ENCODE measurements around the gene CNKSR1. TPM values are rescaled to one million over a fixed set of nuclear protein-coding genes. Genes with fewer than 3 reads are reported as not detected.

The CNKSR1 gene
- total and polyA plus RNA-seq, 2 of the 4 experiments (the other 2 are of a cell fraction): 0.43 TPM; not detected in 1

DNA sequence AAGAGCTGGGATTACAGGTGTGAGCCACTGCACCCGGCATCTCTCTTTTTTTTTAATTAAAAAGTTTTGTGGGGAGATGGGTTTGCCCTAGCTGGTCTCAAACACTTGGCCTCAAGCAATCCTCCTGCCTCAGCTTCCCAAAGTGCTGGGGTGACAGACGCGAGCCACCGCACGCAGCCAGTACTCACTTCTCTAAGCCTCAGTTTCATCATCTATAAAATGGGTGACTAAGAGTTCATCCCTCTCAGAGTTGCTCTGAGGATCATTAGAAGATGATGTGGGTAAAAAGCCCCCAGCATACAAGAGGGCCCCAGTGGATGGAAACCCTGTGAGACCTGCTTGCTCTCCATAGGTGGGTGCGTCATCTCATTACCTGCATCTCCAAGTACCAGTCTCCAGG is 10.6 kb downstream of the CNKSR1 start:
- no CpG with 5 or more reads among the region's 6 CpGs for WGBS, 2 experiments (ENCODE audit: extremely low coverage in 2 of 2, insufficient read length in 1 of 2)
- Histone ChIP-seq H3K9me1 (ENCODE audit: insufficient read depth, low read length) (no peaks in the 10 kb centered on the region), H2AK9ac (replicated peaks; ENCODE audit: low read depth, low read length, poor library complexity) (no peak overlapping the region), H3K18ac (ENCODE audit: low read depth, low read length) (no peak overlapping the region), H3K56ac (ENCODE audit: extremely low read depth, insufficient read depth, low read length) (no peak overlapping the region), H4K8ac (ENCODE audit: low read depth in 2 of 2, low read length in 2 of 2) (no peak overlapping the region), H3K79me1 (ENCODE audit: low read depth in 1 of 2, low read length in 2 of 2) (no peaks in the 10 kb centered on the region), H2BK15ac (ENCODE audit: low read depth, low read length) (no peak overlapping the region), H3K4me1 (ENCODE audit: control insufficient read depth, insufficient read depth, low read length) (no peaks in the 10 kb centered on the region), H3K9ac (ENCODE audit: low read depth, low read length) (no peak overlapping the region), H3K4ac (ENCODE audit: low read depth, low read length) (no peak overlapping the region), H4K5ac (ENCODE audit: low read depth, low read length) (no peak overlapping the region), H2AK5ac (ENCODE audit: low read depth, low read length) (no peak overlapping the region), H3K4me2 (ENCODE audit: low read depth, low read length) (no peak overlapping the region), H2BK20ac (ENCODE audit: low read depth, low read length) (no peak overlapping the region), H4K20me1 (ENCODE audit: insufficient read depth, low read length) (no peaks in the 10 kb centered on the region), H3K4me3 (ENCODE audit: insufficient read depth, low read depth, low read length) (no peak overlapping the region), H4K91ac (ENCODE audit: insufficient read depth, low read depth, low read length) (no peak overlapping the region), H2BK5ac (ENCODE audit: low read depth, low read length, poor library complexity, severe bottlenecking) (no peak overlapping the region), H3K27ac (ENCODE audit: insufficient read depth, low read length) (no peak overlapping the region), H3K27me3 (ENCODE audit: control insufficient read depth, insufficient read depth, low read length) (peaks cover 6% of the 10 kb centered on the region), H3K36me3 (ENCODE audit: control insufficient read depth, insufficient read depth, low read length) (no peaks in the 10 kb centered on the region), H3K14ac (replicated peaks; ENCODE audit: low read depth, low read length) (no peak overlapping the region), H2BK120ac (ENCODE audit: low read depth, low read length) (no peak overlapping the region), H2AFZ (replicated peaks; ENCODE audit: low read length, poor library complexity) (no peak overlapping the region), H3K23ac (ENCODE audit: low read depth, low read length) (no peak overlapping the region), H3K9me3 (ENCODE audit: control insufficient read depth, insufficient read depth, low read length) (no peaks in the 10 kb centered on the region)
- ChIA-PET POLR2A (ENCODE audit: unreplicated experiment) (no interaction called here), CTCF (no interaction called here)
- in situ Hi-C loops (cut with MboI; ENCODE audit: low sequenced_read_pairs) (no loop called here), dilution Hi-C loops (cut with HindIII; ENCODE audit: low sequenced_read_pairs, unreplicated experiment) (no loop called here), intact Hi-C loops (cut with micrococcal nuclease) (no loop called here)
- DNase-seq (no peak), ATAC-seq (ENCODE audit: low read depth) (no peak)
- TF ChIP-seq MXI1 (IDR thresholded peaks at IDR 0.05; ENCODE audit: borderline replicate concordance, low read depth, low read length): no peak
- TF ChIP-seq RCOR1 (IDR thresholded peaks at IDR 0.05; ENCODE audit: insufficient replicate concordance, low read length): no peak
- TF ChIP-seq FOS (IDR thresholded peaks at IDR 0.05; ENCODE audit: low read depth, low read length): no peak
- no peak for TF ChIP-seq POLR2A (IDR thresholded peaks at IDR 0.05; ENCODE audit: low read depth, low read length)
- TF ChIP-seq CHD1 (IDR thresholded peaks at IDR 0.05; ENCODE audit: low read depth, low read length): no peak
- TF ChIP-seq NFE2L2 (IDR thresholded peaks at IDR 0.05; ENCODE audit: low read depth, low read length): no peak
- TF ChIP-seq SMC3 (IDR thresholded peaks at IDR 0.05; ENCODE audit: low read depth, low read length): no peak
- TF ChIP-seq CEBPB (IDR thresholded peaks at IDR 0.05; ENCODE audit: low read depth, low read length): no peak
- TF ChIP-seq, protein P1, sequence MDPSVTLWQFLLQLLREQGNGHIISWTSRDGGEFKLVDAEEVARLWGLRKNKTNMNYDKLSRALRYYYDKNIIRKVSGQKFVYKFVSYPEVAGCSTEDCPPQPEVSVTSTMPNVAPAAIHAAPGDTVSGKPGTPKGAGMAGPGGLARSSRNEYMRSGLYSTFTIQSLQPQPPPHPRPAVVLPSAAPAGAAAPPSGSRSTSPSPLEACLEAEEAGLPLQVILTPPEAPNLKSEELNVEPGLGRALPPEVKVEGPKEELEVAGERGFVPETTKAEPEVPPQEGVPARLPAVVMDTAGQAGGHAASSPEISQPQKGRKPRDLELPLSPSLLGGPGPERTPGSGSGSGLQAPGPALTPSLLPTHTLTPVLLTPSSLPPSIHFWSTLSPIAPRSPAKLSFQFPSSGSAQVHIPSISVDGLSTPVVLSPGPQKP (IDR thresholded peaks at IDR 0.05; ENCODE audit: borderline replicate concordance, low read depth, low read length): no peak
- no peak for TF ChIP-seq USF2 (IDR thresholded peaks at IDR 0.05; ENCODE audit: low read depth, low read length)
- no peak for TF ChIP-seq MAFK (IDR thresholded peaks at IDR 0.05; ENCODE audit: low read depth, low read length)
- TF ChIP-seq MAZ (IDR thresholded peaks at IDR 0.05; ENCODE audit: borderline replicate concordance, low read depth, low read length): no peak
- TF ChIP-seq RFX5 (IDR thresholded peaks at IDR 0.05; ENCODE audit: low read depth, low read length): no peak
- no peak for TF ChIP-seq RAD21 (IDR thresholded peaks at IDR 0.05; ENCODE audit: low read length)
- TF ChIP-seq, protein P2, sequence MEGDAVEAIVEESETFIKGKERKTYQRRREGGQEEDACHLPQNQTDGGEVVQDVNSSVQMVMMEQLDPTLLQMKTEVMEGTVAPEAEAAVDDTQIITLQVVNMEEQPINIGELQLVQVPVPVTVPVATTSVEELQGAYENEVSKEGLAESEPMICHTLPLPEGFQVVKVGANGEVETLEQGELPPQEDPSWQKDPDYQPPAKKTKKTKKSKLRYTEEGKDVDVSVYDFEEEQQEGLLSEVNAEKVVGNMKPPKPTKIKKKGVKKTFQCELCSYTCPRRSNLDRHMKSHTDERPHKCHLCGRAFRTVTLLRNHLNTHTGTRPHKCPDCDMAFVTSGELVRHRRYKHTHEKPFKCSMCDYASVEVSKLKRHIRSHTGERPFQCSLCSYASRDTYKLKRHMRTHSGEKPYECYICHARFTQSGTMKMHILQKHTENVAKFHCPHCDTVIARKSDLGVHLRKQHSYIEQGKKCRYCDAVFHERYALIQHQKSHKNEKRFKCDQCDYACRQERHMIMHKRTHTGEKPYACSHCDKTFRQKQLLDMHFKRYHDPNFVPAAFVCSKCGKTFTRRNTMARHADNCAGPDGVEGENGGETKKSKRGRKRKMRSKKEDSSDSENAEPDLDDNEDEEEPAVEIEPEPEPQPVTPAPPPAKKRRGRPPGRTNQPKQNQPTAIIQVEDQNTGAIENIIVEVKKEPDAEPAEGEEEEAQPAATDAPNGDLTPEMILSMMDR (conservative IDR thresholded peaks at IDR 0.05; ENCODE audit: low read depth, low read length): no peak
- TF ChIP-seq BHLHE40 (IDR thresholded peaks at IDR 0.05; ENCODE audit: low read depth, low read length): no peak
- BruUV-seq (replicated peaks): no TSS peak

Measured in IMR-90 (cell line).